NB4 (cell line): ENCODE data around the gene MPHOSPH9.

ENCODE experiments used
- DNase-seq: peaks from one replicate; pipeline ENCODE4 v3.0.0; 2010; ENCODE audit warnings: low read depth
- H3K4me3 ChIP-seq: one replicate; pipeline ENCODE4 v1.5.1; 2011; ENCODE audit warnings: mild to moderate bottlenecking, low read depth, low read length, moderate library complexity
- MYC ChIP-seq: IDR thresholded peaks from 2 replicates; pipeline ENCODE4 v1.6.1; 2011; ENCODE audit warnings: low read depth, low read length
- POLR2A ChIP-seq: IDR thresholded peaks from 2 replicates; pipeline ENCODE4 v1.6.1; 2011; ENCODE audit warnings: mild to moderate bottlenecking; ENCODE audit not compliant: insufficient read length; ENCODE audit errors: extremely low read depth
- TF ChIP-seq, protein P1 (sequence below): IDR thresholded peaks from one replicate; pipeline ENCODE4 v1.5.1; 2012; ENCODE audit warnings: low read depth, low read length
- TF ChIP-seq, protein P2 (sequence below): IDR thresholded peaks from 2 replicates; pipeline ENCODE4 v1.6.1; 2011; ENCODE audit warnings: low read depth, low read length

The MPHOSPH9 gene

DNA sequence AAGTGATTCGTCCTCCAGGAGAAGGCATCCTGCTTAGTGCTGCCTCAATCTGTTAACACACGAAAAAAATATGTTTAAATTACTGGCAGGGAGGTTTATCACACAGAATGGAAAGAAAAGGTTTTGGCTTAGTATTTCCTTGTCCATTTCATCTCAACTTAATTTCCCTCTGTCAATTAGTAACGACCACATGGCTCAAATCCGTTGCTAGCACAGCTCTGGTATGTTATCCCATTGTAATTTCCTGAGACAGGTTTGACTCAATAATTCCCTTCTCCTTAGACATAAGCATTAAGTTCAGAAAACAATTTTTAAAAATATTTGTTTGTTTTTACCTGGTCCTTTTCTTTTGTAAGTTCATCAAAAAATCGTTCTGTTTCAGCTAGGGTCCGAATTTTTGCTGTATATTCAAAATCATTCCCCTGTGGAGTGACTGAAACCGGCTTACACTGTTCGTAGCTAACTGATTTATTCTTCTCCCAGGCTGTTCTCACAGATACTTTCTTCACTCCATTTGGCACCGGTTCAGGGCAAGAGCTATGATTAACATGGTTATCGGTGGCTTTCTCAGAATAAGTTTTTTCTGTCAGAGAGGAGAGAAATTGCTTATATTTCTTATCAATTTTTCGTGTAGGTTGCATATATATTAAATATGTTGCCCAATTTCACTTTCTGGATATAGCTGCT, 72.0 kb downstream of the MPHOSPH9 start:
- DNase-seq: no peak
- no peak overlapping the region for H3K4me3 ChIP-seq
- TF ChIP-seq, protein P1, sequence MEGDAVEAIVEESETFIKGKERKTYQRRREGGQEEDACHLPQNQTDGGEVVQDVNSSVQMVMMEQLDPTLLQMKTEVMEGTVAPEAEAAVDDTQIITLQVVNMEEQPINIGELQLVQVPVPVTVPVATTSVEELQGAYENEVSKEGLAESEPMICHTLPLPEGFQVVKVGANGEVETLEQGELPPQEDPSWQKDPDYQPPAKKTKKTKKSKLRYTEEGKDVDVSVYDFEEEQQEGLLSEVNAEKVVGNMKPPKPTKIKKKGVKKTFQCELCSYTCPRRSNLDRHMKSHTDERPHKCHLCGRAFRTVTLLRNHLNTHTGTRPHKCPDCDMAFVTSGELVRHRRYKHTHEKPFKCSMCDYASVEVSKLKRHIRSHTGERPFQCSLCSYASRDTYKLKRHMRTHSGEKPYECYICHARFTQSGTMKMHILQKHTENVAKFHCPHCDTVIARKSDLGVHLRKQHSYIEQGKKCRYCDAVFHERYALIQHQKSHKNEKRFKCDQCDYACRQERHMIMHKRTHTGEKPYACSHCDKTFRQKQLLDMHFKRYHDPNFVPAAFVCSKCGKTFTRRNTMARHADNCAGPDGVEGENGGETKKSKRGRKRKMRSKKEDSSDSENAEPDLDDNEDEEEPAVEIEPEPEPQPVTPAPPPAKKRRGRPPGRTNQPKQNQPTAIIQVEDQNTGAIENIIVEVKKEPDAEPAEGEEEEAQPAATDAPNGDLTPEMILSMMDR: no peak

DNA sequence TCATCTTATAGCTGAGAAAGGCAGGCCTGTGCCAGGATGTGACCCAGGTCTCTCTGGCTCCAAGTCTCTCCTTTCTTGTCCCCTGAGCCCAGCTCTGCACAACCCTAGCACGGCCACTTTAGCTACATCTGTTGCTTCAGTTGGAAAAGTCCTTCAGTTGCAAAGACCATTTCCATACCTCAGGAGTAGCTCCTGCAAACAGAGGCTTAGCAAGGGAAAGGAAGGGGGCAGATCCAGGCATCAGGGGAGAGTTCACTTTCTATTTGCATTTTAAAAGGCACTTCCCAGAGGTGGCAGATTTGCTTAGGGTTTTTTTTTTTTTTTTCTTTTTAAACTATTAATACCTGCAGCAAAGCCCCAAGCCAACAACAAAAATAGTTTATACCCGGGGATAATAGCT, 79.0 kb downstream of the MPHOSPH9 start:
- H3K4me3 ChIP-seq: no peak overlapping the region
- DNase-seq: no peak
- TF ChIP-seq, protein P2, sequence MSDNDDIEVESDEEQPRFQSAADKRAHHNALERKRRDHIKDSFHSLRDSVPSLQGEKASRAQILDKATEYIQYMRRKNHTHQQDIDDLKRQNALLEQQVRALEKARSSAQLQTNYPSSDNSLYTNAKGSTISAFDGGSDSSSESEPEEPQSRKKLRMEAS: no peak
- TF ChIP-seq MYC (no peak), POLR2A (no peak)

DNA sequence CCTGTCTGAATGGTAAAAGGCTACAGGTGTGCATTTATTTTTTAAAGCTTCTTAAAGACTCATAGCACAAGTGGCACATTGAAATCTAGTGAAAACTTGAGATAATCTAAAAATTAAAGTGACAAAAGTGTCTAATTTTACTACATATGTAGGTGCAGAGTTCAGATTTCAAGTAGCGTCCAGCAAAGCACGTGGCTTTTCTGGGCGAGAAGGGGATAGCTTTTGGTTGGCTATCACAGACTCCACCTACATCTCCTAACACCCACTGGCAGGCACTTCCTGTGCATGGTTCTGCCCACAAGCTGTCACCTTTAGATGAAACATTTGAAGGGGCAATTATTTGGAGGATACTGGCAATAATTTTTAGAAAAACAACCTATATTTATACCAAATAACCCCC, 80.1 kb downstream of the MPHOSPH9 start:
- H3K4me3 ChIP-seq: no peak overlapping the region
- peak; percentile 46 for DNase-seq
- TF ChIP-seq, protein P2: peak; percentile 89
- no peak for TF ChIP-seq POLR2A

DNA sequence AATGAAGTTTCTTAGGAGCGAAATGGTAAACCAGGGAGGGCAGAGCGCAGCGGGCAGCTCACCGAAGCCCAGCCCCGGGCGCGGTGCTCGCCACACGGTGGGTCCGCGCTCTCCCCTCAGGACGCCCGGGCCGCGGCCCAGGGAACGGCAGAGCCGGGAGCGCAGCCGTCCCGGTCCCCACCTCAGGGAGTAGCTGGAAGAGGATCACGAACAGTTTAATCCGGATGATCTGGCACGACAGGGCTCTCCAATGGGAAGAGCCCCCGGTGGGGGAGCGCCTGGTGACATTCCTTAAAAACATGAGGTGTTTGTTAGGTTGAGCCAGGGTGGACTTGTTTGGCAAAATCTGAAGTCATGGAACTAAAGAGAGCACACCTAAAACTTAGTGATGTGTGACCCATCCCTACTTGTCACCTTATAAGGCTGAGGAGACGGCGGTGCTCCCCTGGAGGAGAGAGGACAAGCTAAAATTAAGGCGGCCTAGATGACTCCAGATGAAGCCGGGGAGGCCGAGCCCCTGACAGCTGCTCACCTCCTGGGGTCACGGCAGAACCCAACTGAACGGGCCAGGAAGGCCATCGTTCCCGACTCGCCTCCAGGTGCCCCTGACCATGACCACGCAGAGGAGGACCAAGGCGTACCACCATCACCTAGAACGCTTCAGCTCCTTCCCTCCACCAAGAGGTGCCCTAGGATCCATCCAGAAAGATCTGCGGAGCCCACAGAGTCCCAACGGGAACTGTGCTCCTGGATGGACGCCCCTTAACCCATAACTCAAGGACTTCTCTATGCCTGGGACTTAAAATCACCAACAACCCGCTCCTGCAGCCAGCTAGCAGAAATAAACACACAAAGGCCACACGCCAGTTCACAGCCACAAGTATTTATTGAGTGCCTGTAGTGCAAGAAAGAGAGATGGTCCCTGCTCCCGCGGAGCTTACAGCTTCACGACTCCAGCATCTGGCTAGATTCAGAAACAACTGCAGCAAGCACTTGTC, 81.2 kb downstream of the MPHOSPH9 start:
- DNase-seq: peak; percentile 35
- H3K4me3 ChIP-seq: peak overlapping the region; percentile 16
- TF ChIP-seq POLR2A (no peak), MYC (no peak)
- TF ChIP-seq, protein P2: no peak
- TF ChIP-seq, protein P1: no peak

DNA sequence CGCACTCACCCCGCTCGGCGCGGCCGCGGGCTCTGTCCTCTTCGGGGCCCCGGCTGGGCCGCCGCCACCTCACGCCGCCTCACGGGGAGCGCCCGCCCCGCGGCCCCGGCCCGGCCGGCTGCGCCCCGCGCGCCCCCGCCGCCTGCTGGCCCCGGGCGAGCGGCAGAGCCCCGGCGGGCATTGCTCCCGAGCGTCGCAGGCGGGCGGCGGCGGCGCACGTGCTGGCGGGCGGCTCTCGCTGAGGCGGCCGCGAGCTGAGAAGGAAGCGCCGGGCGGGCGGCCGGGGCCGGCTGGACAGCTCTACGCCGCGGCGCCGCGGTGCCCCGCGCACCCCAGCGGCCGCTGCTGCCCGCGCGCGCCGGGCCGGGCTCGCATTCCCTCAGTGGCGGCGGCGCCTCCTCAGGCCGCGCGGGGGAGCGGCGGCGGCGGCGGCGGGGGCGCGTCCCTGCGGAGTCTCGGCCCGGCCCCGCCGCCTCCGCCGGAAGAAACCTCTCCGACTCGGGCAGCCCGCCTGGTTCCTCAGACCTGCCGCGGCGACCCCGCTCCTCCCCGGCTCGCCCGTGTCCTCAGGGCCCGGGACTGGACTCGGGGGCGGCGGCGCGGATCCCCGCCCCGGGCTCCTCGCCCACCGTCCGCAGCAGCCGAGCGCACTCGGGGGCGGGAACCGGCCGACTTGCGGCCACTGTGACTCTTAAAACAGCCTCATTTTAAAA, 82.0 kb downstream of the MPHOSPH9 start, which contains the start of gene PITPNM2:
Gene PITPNM2, minus strand, starts transcription at position 347 of the 713 bp plus-strand sequence. CDS start 116,500 bp downstream, outside the sequence.
- TF ChIP-seq MYC (no peak; the same call in 1 of the 2 replicates), POLR2A (peak; percentile 11)
- TF ChIP-seq, protein P1: no peak
- TF ChIP-seq, protein P2: peak; percentile 33
- DNase-seq: peak; percentile 84
- peak within 1 kb of the TSS; percentile 32 for H3K4me3 ChIP-seq

DNA sequence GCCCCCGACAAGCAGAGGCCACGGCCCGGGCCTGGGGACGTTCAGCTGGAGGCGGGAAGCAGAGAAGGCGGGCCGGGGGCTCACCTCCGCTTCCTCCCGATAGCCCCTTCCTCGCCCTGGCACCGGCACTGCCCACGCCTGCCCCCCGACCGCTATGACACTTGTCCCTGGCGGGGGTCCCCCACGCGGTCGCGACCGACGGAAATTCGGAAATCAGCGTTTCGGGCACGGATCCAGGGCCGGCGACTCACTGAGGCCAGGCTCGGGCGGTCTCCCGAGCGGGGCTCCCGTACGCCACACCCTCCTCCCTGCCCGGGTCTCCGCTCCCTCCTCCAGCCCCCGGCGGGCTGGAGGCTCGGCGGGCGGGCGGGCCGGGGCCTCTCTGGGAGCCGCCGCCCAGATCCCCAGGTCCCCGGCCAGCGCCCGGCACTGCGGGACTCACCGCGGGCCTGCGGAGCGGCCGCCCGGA, 82.6 kb downstream of the MPHOSPH9 start:
- H3K4me3 ChIP-seq: peak overlapping the region; percentile 32
- DNase-seq: peak; percentile 62
- TF ChIP-seq MYC (no peak), POLR2A (no peak)
- TF ChIP-seq, protein P2: no peak
- TF ChIP-seq, protein P1: no peak
